ENCODE measurements around the gene ZNF213. TPM values are rescaled to one million over a fixed set of nuclear protein-coding genes. Genes with fewer than 3 reads are reported as not detected.

Gene ZNF213
- total RNA-seq, 1 experiment from 2014 or later: 20.7 TPM

- Mint-ChIP-seq H3K4me3 (ENCODE audit: unreplicated experiment) (peak overlapping the region; percentile 83), H3K27ac (ENCODE audit: low read depth, unreplicated experiment) (peak overlapping the region; percentile 98), H3K4me1 (ENCODE audit: insufficient read depth, unreplicated experiment) (no peaks in the 10 kb centered on the region), H3K9me3 (ENCODE audit: unreplicated experiment) (no peaks in the 10 kb centered on the region), H3K27me3 (ENCODE audit: insufficient read depth, unreplicated experiment) (no peaks in the 10 kb centered on the region), H3K36me3 (ENCODE audit: insufficient read depth, unreplicated experiment) (peaks cover 37% of the 10 kb centered on the region)
- CTCF ChIA-PET: interaction anchor here (0.6 to 4.0 kb wide), 5 partner anchors 9 to 949 kb away, joined by 3 to 20 read pairs (median 5); partner anchors contain the start of gene ZNF213
- no peak for TF ChIP-seq CTCF (IDR thresholded peaks at IDR 0.05; ENCODE audit: unreplicated experiment)
- DNase-seq (ENCODE audit: unreplicated experiment): peak; percentile 95
- POLR2A ChIA-PET: interaction anchor here (0.7 to 3.6 kb wide), 21 partner anchors 9 to 558 kb away, joined by 3 to 56 read pairs (median 6); partner anchors contain the start of genes SLX4, TRAP1, ZNF174 and ZNF200
- TSS peak; percentile 61 for BruUV-seq (replicated peaks)
- intact Hi-C loops (cut with micrococcal nuclease): loop anchor here (1.0 to 2.0 kb wide), 2 partner anchors 8 to 30 kb away; partner anchors contain the start of gene OR1F1
Observed at GRCh38 chr16:3158510-3159314, 23.9 kb downstream of the ZNF213 start.

DNA sequence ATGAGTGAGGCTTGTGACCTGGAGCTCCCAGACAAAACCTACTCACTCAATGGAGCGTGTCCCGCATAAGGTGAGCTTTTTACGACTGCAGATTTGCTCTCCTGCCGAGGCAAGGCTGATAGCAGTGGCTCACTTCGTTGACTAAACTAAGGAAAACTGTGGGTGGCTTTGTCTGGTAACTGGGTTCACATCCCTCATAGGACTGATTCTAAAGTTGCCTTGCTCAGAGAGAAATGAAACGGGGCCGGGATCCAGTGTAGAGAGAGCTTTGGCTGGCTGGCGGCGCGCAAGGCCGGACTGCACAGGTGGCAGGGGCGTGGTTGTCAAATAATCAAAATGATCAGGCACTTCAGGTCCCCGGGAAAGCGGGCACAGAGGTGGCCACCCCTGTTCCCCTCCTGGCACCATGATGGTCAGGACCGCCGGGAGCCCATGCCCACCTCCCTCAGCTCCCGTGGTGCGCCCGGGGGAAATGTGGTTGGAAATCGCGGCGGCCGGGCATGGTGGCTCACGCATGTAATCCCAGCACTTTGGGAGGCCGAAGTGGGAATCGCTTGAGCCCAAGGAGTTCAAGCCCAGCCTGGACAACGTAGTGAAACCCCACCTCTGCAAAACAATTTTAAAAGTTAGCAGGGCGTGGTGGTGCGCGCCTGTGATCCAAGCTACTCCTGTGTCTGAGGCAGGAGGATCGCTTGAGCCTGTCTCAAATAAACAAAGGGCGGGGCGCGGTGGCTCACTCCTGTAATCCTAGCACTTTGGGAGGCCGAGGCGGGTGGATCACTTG is 26.6 kb downstream of the ZNF213 start:
- ChIA-PET CTCF (interaction anchor here (0.6 to 2.6 kb wide), 7 partner anchors 11 to 298 kb away, joined by 3 to 12 read pairs (median 3); no protein-coding TSS in a partner anchor), POLR2A (interaction anchor here (0.6 kb wide), 1 partner anchor 1006 kb away, joined by 3 read pairs; the partner anchor contains the start of gene TRAF7)
- Mint-ChIP-seq H3K36me3 (ENCODE audit: insufficient read depth, unreplicated experiment) (peaks cover 30% of the 10 kb centered on the region), H3K27me3 (ENCODE audit: insufficient read depth, unreplicated experiment) (no peaks in the 10 kb centered on the region), H3K4me3 (ENCODE audit: unreplicated experiment) (no peak overlapping the region), H3K27ac (ENCODE audit: low read depth, unreplicated experiment) (no peak overlapping the region), H3K9me3 (ENCODE audit: unreplicated experiment) (no peaks in the 10 kb centered on the region), H3K4me1 (ENCODE audit: insufficient read depth, unreplicated experiment) (no peaks in the 10 kb centered on the region)
- BruUV-seq (replicated peaks): no TSS peak
- DNase-seq (ENCODE audit: unreplicated experiment): no peak
- intact Hi-C loops (cut with micrococcal nuclease): no loop called here
- TF ChIP-seq CTCF (IDR thresholded peaks at IDR 0.05; ENCODE audit: unreplicated experiment): no peak

GRCh38 chr16:3164121-3164991 is 29.5 kb downstream of the ZNF213 start:
- H3K4me3 Mint-ChIP-seq (ENCODE audit: unreplicated experiment): no peak overlapping the region
- no peak overlapping the region for H3K27ac Mint-ChIP-seq (ENCODE audit: low read depth, unreplicated experiment)
- POLR2A ChIA-PET: no interaction called here
- TF ChIP-seq CTCF (IDR thresholded peaks at IDR 0.05; ENCODE audit: unreplicated experiment): no peak
- intact Hi-C loops (cut with micrococcal nuclease): no loop called here
- H3K4me1 Mint-ChIP-seq (ENCODE audit: insufficient read depth, unreplicated experiment): no peaks in the 10 kb centered on the region
- no peaks in the 10 kb centered on the region for H3K9me3 Mint-ChIP-seq (ENCODE audit: unreplicated experiment)
- no peaks in the 10 kb centered on the region for H3K27me3 Mint-ChIP-seq (ENCODE audit: insufficient read depth, unreplicated experiment)
- CTCF ChIA-PET: interaction anchor here (1.0 to 2.1 kb wide), 2 partner anchors 37 to 106 kb away, joined by 3 to 11 read pairs; no protein-coding TSS in a partner anchor
- no peak for DNase-seq (ENCODE audit: unreplicated experiment)
- no TSS peak for BruUV-seq (replicated peaks)
- peaks cover 3% of the 10 kb centered on the region for H3K36me3 Mint-ChIP-seq (ENCODE audit: insufficient read depth, unreplicated experiment)
